Testis (tissue), 3 donors: ENCODE results near the gene TANC2. TPM values are rescaled to one million over a fixed set of nuclear protein-coding genes. Genes with fewer than 3 reads are reported as not detected.

Source experiments
- DNase-seq: peaks from one replicate; pipeline ENCODE4 v3.0.0-alpha.2; 2019
- H3K27ac ChIP-seq, 2 donors: fragments of 200-600 bp; sonication (generic); one replicate each; pipeline ENCODE4 v1.5.1; 2019
- H3K27me3 ChIP-seq: fragments of 200-600 bp; sonication (generic); one replicate; pipeline ENCODE4 v1.5.1; 2019
- H3K36me3 ChIP-seq: fragments of 200-600 bp; sonication (generic); one replicate; pipeline ENCODE4 v1.5.1; 2017; ENCODE audit warnings: low read depth; ENCODE audit errors: missing control alignments
- H3K4me1 ChIP-seq: fragments of 200-600 bp; sonication (generic); one replicate; pipeline ENCODE4 v1.5.1; 2019
- H3K4me3 ChIP-seq, 2 donors: fragments of 200-600 bp; sonication (generic); one replicate each; pipeline ENCODE4 v1.5.1; 2017 to 2019
- H3K9me3 ChIP-seq: fragments of 200-600 bp; sonication (generic); one replicate; pipeline ENCODE4 v1.5.1; 2017
- CTCF ChIP-seq, 3 experiments: fragments of 450-650 bp in 2 of 3; fragments of 200-600 bp in 1 of 3; sonication (generic) in 1 of 3; IDR thresholded peaks; one replicate each; pipeline ENCODE4 v1.5.1; 2016 to 2019; ENCODE audit warnings: antibody characterized with exemption in 3 of 3, mild to moderate bottlenecking in 2 of 3, moderate library complexity in 1 of 3
- POLR2A ChIP-seq: fragments of 450-650 bp; IDR thresholded peaks from one replicate; pipeline ENCODE4 v1.6.1; 2017; ENCODE audit warnings: antibody characterized with exemption, mild to moderate bottlenecking, moderate library complexity
- WGBS, 2 donors: methylation state at CpG; one replicate each; pipeline ENCODE4 v1.1.5; 2018; 5-methylcytosine and 5-hydroxymethylcytosine counted together
- intact Hi-C: fragments of 100-400 bp; cut with DNase I; formaldehyde crosslinking; loops from one replicate; pipeline ENCODE4 v1.15.1; 2023; ENCODE audit warnings: low total_unique reads
- microRNA counts, 2 donors: library from miRNA; unstranded; fragments of <30 nt; microRNA quantifications; one replicate each; lab custom pipeline; 2016
- microRNA-seq, 2 donors: library from miRNA; unstranded; fragments of <30 nt; microRNA quantifications; one replicate each; pipeline ENCODE4, GENCODE V29; 2016; ENCODE audit warnings: borderline number of aligned reads in 2 of 2, borderline replicate concordance in 1 of 2
- polyA plus RNA-seq: library from polyadenylated mRNA; stranded (reverse); fragments of 350-450 nt; fragmentation: Illumina TruSeq; extraction: RNeasy Lipid Tissue Mini Kit (QIAGEN cat#74804); gene quantifications from one replicate; pipeline ENCODE4 v1.2.3, GENCODE V29; 2014; ENCODE audit warnings: low read depth, low replicate concordance; ENCODE audit not compliant: insufficient read depth
- small RNA-seq, 2 donors: library from RNA; depleted of rRNA; stranded (forward); fragments of <200 nt; gene quantifications; one replicate each; pipeline ENCODE3, GENCODE V24; 2016
- total RNA-seq, 2 donors: library from RNA; depleted of rRNA; stranded (reverse); fragments of >200 nt; gene quantifications; one replicate each; pipeline ENCODE4 v1.2.3, GENCODE V29; 2016

TANC2 gene
- total and polyA plus RNA-seq, 3 donors from 2014 or later = 53.2 to 219 (median 163) TPM

GRCh38 chr17:63001689-63002394 is 35.8 kb downstream of the TANC2 start:
- intact Hi-C loops = no loop called here
- no peak for DNase-seq
- H3K4me3 ChIP-seq = no peak overlapping the region
- no peaks in the 10 kb centered on the region for H3K27me3 ChIP-seq
- 92 to 95% methylated on average over 5 of the region's 5 CpGs for WGBS, 2 donors
- TF ChIP-seq CTCF (IDR thresholded peaks at IDR 0.05) = no peak
- no peak for TF ChIP-seq POLR2A
- H3K9me3 ChIP-seq = no peaks in the 10 kb centered on the region
- no peaks in the 10 kb centered on the region for H3K4me1 ChIP-seq
- H3K36me3 ChIP-seq = no peaks in the 10 kb centered on the region
- no peak overlapping the region for H3K27ac ChIP-seq

DNA sequence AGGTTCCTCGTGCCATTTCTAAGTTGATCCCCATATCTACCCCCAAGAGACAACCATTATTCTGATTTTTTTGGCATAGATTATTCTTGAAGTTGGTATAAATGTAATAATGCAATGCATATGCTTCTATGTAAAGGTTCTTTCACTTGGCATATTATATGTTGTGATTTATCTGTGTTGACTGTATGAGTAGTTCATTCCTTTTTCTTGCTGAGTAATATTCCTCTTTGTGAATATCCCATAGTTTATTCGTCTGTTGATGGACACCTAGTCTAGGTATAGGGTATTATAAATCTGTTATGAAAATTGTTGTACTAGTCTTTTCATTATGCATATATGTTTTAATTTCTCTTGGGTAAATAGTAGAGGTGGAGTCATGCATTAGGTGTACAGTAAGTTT is 36.6 kb downstream of the TANC2 start:
- no peak overlapping the region for H3K4me3 ChIP-seq
- no peak for TF ChIP-seq POLR2A
- no peak for TF ChIP-seq CTCF (IDR thresholded peaks at IDR 0.05)
- no peaks in the 10 kb centered on the region for H3K9me3 ChIP-seq
- WGBS, 2 donors = 93 to 97% methylated on average over 2 of the region's 2 CpGs
- no peaks in the 10 kb centered on the region for H3K36me3 ChIP-seq
- H3K4me1 ChIP-seq = no peaks in the 10 kb centered on the region
- intact Hi-C loops = no loop called here
- no peaks in the 10 kb centered on the region for H3K27me3 ChIP-seq
- no peak overlapping the region for H3K27ac ChIP-seq
- DNase-seq = no peak

DNA sequence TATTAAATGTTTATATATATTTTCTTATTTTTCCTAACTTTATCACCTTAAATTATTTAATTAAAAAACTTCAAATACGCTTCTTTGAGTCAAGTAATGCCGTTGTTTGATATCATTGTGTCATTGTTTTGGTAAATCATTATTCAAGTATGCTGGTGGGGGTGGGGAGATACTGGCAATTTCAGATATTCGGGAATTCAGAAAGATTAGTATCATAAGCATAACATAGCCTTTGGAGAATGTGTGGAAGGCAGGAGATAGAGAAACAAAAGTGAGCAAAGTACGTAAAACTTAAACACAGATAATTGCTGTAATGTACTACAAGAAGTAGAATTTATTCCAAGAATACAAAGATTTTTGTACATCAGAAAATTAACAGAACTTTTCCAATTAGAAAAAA is 49.8 kb downstream of the TANC2 start:
- Histone ChIP-seq H3K9me3 (no peaks in the 10 kb centered on the region), H3K36me3 (no peaks in the 10 kb centered on the region), H3K4me1 (no peaks in the 10 kb centered on the region), H3K4me3 (no peak overlapping the region), H3K27me3 (no peaks in the 10 kb centered on the region), H3K27ac (no peak overlapping the region)
- DNase-seq = no peak
- intact Hi-C loops = no loop called here
- TF ChIP-seq POLR2A (no peak), CTCF (IDR thresholded peaks at IDR 0.05) (no peak)
- 76 to 87% methylated on average over 4 of the region's 4 CpGs for WGBS, 2 donors

MicroRNA genes within 50 kb of the gene (microRNA counts, 767-probe panel; counts per million panel counts)
- microRNA hsa-miR-633 (lab: Ali Mortazavi, UCI) = 0 to 152 counts per million in 2 donors

Small RNAs within 50 kb of the gene (microRNA-seq; reads per million reads assigned to microRNA genes)
- 0 reads per million in 2 donors for gene MIR633

Small RNAs within 50 kb of the gene (small RNA-seq; reads per million reads assigned to genes)
- gene MIR633 = 0 reads per million in 2 donors

Other genes with a start within 250 kb of the TANC2 start
- 100 to 1,000 TPM in 1 of 2 donors, 10 to 100 TPM in 1; 61.5 to 118 TPM for gene MARCHF10, start 157.9 kb upstream of the TANC2 start, total RNA-seq
- 266 TPM for gene MARCHF10, start 157.9 kb upstream of the TANC2 start, polyA plus RNA-seq